Measurements from ENCODE around the gene SNN. TPM values are rescaled to one million over a fixed set of nuclear protein-coding genes. Genes with fewer than 3 reads are reported as not detected.

SNN gene
- total RNA-seq, 1 donor from 2014 or later: 16.7 TPM

DNA sequence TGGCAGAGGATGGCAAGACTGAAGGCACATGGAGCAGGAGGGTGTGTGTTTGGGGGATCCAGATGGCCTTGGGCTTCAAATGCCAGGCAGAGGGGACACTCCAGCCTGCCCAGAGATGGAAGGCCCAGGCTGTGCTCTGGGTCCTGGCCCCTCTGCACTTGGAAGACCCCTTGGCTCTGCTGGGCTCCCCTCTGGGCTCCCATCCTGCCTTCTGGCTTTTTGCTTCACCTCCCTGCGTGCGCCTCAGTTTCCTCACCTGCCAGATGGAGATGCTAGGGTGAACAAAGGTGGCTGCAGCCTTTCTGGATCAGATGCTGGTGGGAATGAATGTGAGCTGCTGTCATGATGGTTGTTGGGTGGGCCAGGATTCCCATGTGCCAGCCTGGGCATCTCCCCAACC is 3.0 kb downstream of the SNN start:
- no peaks in the 10 kb centered on the region for H3K27me3 ChIP-seq (ENCODE audit: insufficient read depth, low read length)
- no peak overlapping the region for H3K27ac ChIP-seq (ENCODE audit: low read depth, low read length)
- no peak overlapping the region for H3K4me2 ChIP-seq (ENCODE audit: low read length)
- FAIRE-seq: no peak
- peaks cover 72% of the 10 kb centered on the region for H4K20me1 ChIP-seq (ENCODE audit: insufficient read depth, low read length)
- peaks cover 24% of the 10 kb centered on the region for H3K4me1 Mint-ChIP-seq (ENCODE audit: low read depth, unreplicated experiment)
- peaks cover 2% of the 10 kb centered on the region for H3K36me3 Mint-ChIP-seq (ENCODE audit: low read depth, unreplicated experiment)
- no peak overlapping the region for H3K9ac ChIP-seq (ENCODE audit: low read length)
- no peak for DNase-seq (ENCODE audit: low read depth)
- no peaks in the 10 kb centered on the region for H3K9me3 Mint-ChIP-seq (ENCODE audit: unreplicated experiment)
- H3K27me3 Mint-ChIP-seq (ENCODE audit: low read depth, unreplicated experiment): peaks cover 5% of the 10 kb centered on the region
- H2AFZ ChIP-seq (ENCODE audit: low read depth, low read length): no peak overlapping the region
- H3K9me3 ChIP-seq (ENCODE audit: insufficient read depth, low read depth, low read length): no peaks in the 10 kb centered on the region
- peaks cover 56% of the 10 kb centered on the region for H3K79me2 ChIP-seq (ENCODE audit: insufficient read depth, low read length)
- no peak overlapping the region for H3K4me3 ChIP-seq (ENCODE audit: insufficient read depth, low read depth, low read length)
- no peaks in the 10 kb centered on the region for H3K36me3 ChIP-seq (ENCODE audit: insufficient read depth, low read length)
- H3K27ac Mint-ChIP-seq (ENCODE audit: unreplicated experiment): no peak overlapping the region
- peaks cover 24% of the 10 kb centered on the region for H3K4me1 ChIP-seq (ENCODE audit: insufficient read depth, low read length)
- no peak for TF ChIP-seq EZH2 (IDR thresholded peaks at IDR 0.05; ENCODE audit: insufficient read depth, low read length)
- TF ChIP-seq, protein P1, sequence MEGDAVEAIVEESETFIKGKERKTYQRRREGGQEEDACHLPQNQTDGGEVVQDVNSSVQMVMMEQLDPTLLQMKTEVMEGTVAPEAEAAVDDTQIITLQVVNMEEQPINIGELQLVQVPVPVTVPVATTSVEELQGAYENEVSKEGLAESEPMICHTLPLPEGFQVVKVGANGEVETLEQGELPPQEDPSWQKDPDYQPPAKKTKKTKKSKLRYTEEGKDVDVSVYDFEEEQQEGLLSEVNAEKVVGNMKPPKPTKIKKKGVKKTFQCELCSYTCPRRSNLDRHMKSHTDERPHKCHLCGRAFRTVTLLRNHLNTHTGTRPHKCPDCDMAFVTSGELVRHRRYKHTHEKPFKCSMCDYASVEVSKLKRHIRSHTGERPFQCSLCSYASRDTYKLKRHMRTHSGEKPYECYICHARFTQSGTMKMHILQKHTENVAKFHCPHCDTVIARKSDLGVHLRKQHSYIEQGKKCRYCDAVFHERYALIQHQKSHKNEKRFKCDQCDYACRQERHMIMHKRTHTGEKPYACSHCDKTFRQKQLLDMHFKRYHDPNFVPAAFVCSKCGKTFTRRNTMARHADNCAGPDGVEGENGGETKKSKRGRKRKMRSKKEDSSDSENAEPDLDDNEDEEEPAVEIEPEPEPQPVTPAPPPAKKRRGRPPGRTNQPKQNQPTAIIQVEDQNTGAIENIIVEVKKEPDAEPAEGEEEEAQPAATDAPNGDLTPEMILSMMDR (IDR thresholded peaks at IDR 0.05; ENCODE audit: insufficient read depth, low read depth, low read length): no peak
- H3K4me3 Mint-ChIP-seq (ENCODE audit: unreplicated experiment): no peak overlapping the region

DNA sequence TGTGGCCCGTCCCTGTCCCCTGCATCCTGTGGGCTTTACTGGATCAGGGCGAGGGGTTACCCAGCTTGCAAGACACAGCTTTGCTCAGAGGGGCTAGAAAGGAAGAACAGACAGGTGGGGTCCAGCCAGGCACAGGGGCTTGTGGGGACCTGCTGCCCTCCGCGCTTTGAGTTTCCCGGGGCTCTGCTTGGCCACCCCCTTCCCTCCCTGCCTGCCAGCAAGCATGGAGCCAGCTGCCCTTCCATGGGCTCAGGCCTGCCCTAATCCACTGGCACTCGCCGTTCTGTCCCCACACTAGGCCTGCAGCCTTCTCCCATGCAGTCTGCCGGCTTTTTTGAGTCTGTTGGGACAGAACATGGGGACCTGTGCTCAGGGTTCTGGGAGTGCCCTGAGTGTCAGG is 3.4 kb downstream of the SNN start:
- Mint-ChIP-seq H3K27me3 (ENCODE audit: low read depth, unreplicated experiment) (peaks cover 3% of the 10 kb centered on the region), H3K4me1 (ENCODE audit: low read depth, unreplicated experiment) (peaks cover 26% of the 10 kb centered on the region), H3K36me3 (ENCODE audit: low read depth, unreplicated experiment) (peaks cover 5% of the 10 kb centered on the region), H3K27ac (ENCODE audit: unreplicated experiment) (no peak overlapping the region), H3K9me3 (ENCODE audit: unreplicated experiment) (no peaks in the 10 kb centered on the region), H3K4me3 (ENCODE audit: unreplicated experiment) (no peak overlapping the region)
- H3K4me3 ChIP-seq (ENCODE audit: insufficient read depth, low read depth, low read length): no peak overlapping the region
- H3K9me3 ChIP-seq (ENCODE audit: insufficient read depth, low read depth, low read length): no peaks in the 10 kb centered on the region
- no peaks in the 10 kb centered on the region for H3K36me3 ChIP-seq (ENCODE audit: insufficient read depth, low read length)
- no peak for FAIRE-seq
- H3K79me2 ChIP-seq (ENCODE audit: insufficient read depth, low read length): peaks cover 56% of the 10 kb centered on the region
- no peak overlapping the region for H2AFZ ChIP-seq (ENCODE audit: low read depth, low read length)
- H3K27me3 ChIP-seq (ENCODE audit: insufficient read depth, low read length): no peaks in the 10 kb centered on the region
- no peak overlapping the region for H3K9ac ChIP-seq (ENCODE audit: low read length)
- H4K20me1 ChIP-seq (ENCODE audit: insufficient read depth, low read length): peaks cover 77% of the 10 kb centered on the region
- no peak for DNase-seq (ENCODE audit: low read depth)
- H3K4me2 ChIP-seq (ENCODE audit: low read length): no peak overlapping the region
- H3K4me1 ChIP-seq (ENCODE audit: insufficient read depth, low read length): peaks cover 24% of the 10 kb centered on the region
- H3K27ac ChIP-seq (ENCODE audit: low read depth, low read length): no peak overlapping the region
- TF ChIP-seq, protein P1 (IDR thresholded peaks at IDR 0.05; ENCODE audit: insufficient read depth, low read depth, low read length): no peak
- no peak for TF ChIP-seq EZH2 (IDR thresholded peaks at IDR 0.05; ENCODE audit: insufficient read depth, low read length)

- no peak overlapping the region for H3K4me3 Mint-ChIP-seq (ENCODE audit: unreplicated experiment)
- H3K4me2 ChIP-seq (ENCODE audit: low read length): no peak overlapping the region
- no peak overlapping the region for H3K4me3 ChIP-seq (ENCODE audit: insufficient read depth, low read depth, low read length)
- no peaks in the 10 kb centered on the region for H3K27me3 ChIP-seq (ENCODE audit: insufficient read depth, low read length)
- H3K36me3 ChIP-seq (ENCODE audit: insufficient read depth, low read length): no peaks in the 10 kb centered on the region
- no peak for FAIRE-seq
- H3K4me1 Mint-ChIP-seq (ENCODE audit: low read depth, unreplicated experiment): peaks cover 34% of the 10 kb centered on the region
- peaks cover 56% of the 10 kb centered on the region for H3K79me2 ChIP-seq (ENCODE audit: insufficient read depth, low read length)
- no peaks in the 10 kb centered on the region for H3K27me3 Mint-ChIP-seq (ENCODE audit: low read depth, unreplicated experiment)
- no peak for TF ChIP-seq EZH2 (IDR thresholded peaks at IDR 0.05; ENCODE audit: insufficient read depth, low read length)
- TF ChIP-seq, protein P1 (IDR thresholded peaks at IDR 0.05; ENCODE audit: insufficient read depth, low read depth, low read length): no peak
- H3K27ac ChIP-seq (ENCODE audit: low read depth, low read length): no peak overlapping the region
- peaks cover 29% of the 10 kb centered on the region for H3K4me1 ChIP-seq (ENCODE audit: insufficient read depth, low read length)
- H3K9me3 Mint-ChIP-seq (ENCODE audit: unreplicated experiment): no peaks in the 10 kb centered on the region
- no peak overlapping the region for H3K27ac Mint-ChIP-seq (ENCODE audit: unreplicated experiment)
- peaks cover 12% of the 10 kb centered on the region for H3K36me3 Mint-ChIP-seq (ENCODE audit: low read depth, unreplicated experiment)
- H2AFZ ChIP-seq (ENCODE audit: low read depth, low read length): no peak overlapping the region
- peaks cover 84% of the 10 kb centered on the region for H4K20me1 ChIP-seq (ENCODE audit: insufficient read depth, low read length)
- no peak overlapping the region for H3K9ac ChIP-seq (ENCODE audit: low read length)
- H3K9me3 ChIP-seq (ENCODE audit: insufficient read depth, low read depth, low read length): no peaks in the 10 kb centered on the region
- no peak for DNase-seq (ENCODE audit: low read depth)
Observed at GRCh38 chr16:11672206-11673090, 4.2 kb downstream of the SNN start.
